Panc1 (cell line): Measurements from ENCODE around the gene INHA. TPM values are rescaled to one million over a fixed set of nuclear protein-coding genes. Genes with fewer than 3 reads are reported as not detected.

Source experiments
- ATAC-seq: fragments of 200-7000 bp; cut with Tn5 transposase; 2 replicates; pipeline ENCODE4 v1.9.1; 2020; ENCODE audit warnings: mild to moderate bottlenecking, moderate library complexity
- BruUV-seq: library from RNA; stranded (reverse); fragments of 400-500 nt; replicated peaks from 2 replicates; lab custom pipeline; 2021; lab: Mats Ljungman, UMichigan
- CTCF ChIA-PET: fragments of 300-600 bp; sonication (Branson Sonifier 250); formaldehyde crosslinking; loops from one replicate; lab custom pipeline; 2022; ENCODE audit warnings: antibody characterized with exemption; lab: Charles Lee
- POLR2A ChIA-PET: fragments of 300-600 bp; sonication (Branson Sonifier 250); formaldehyde crosslinking; loops from one replicate; lab custom pipeline; 2022; ENCODE audit warnings: antibody characterized with exemption; lab: Charles Lee
- DNase-seq: peaks from one replicate; pipeline ENCODE4 v3.0.0-alpha.2; 2010; ENCODE audit warnings: low read depth, low spot score
- H3K27ac ChIP-seq: 2 replicates; pipeline ENCODE4 v1.5.1; 2011; ENCODE audit warnings: mild to moderate bottlenecking, low read length, inconsistent platforms
- H3K27me3 ChIP-seq: fragments of 200-500 bp; sonication (Bioruptor generic); 2 replicates; pipeline ENCODE4 v1.6.0; 2014; ENCODE audit warnings: low read length, inconsistent platforms; ENCODE audit not compliant: control insufficient read depth, insufficient read depth
- H3K36me3 ChIP-seq: fragments of 200-500 bp; sonication (Bioruptor generic); 2 replicates; pipeline ENCODE4 v1.5.1; 2014; ENCODE audit warnings: inconsistent platforms, mild to moderate bottlenecking, low read length, moderate library complexity; ENCODE audit not compliant: control insufficient read depth, insufficient read depth
- H3K4me1 ChIP-seq: 2 replicates; pipeline ENCODE4 v1.5.1; 2011; ENCODE audit warnings: inconsistent platforms, mild to moderate bottlenecking, low read length, moderate library complexity; ENCODE audit not compliant: control insufficient read depth, insufficient read depth
- H3K4me3 ChIP-seq, 2 experiments: 2 replicates each; pipeline ENCODE4 v1.5.1; 2011 to 2012; ENCODE audit warnings: low read depth in 2 of 2, low read length in 2 of 2, mild to moderate bottlenecking in 2 of 2, inconsistent platforms in 1 of 2, moderate library complexity in 1 of 2
- H3K9me3 ChIP-seq: fragments of 200-500 bp; sonication (Bioruptor generic); 2 replicates; pipeline ENCODE4 v1.5.1; 2014; ENCODE audit warnings: low read depth, mild to moderate bottlenecking, inconsistent platforms, low read length, moderate library complexity; ENCODE audit not compliant: control insufficient read depth, insufficient read depth
- POLR2AphosphoS5 ChIP-seq: IDR thresholded peaks from 2 replicates; pipeline ENCODE4 v1.6.1; 2012; ENCODE audit warnings: mild to moderate bottlenecking, low read depth, low read length, moderate library complexity
- SIN3A ChIP-seq: IDR thresholded peaks from 2 replicates; pipeline ENCODE4 v1.6.1; 2012; ENCODE audit warnings: low read depth, mild to moderate bottlenecking, low read length, moderate library complexity, borderline replicate concordance; ENCODE audit not compliant: insufficient read depth
- TCF7L2 ChIP-seq: IDR thresholded peaks from 2 replicates; pipeline ENCODE4 v1.6.1; 2011; ENCODE audit warnings: mild to moderate bottlenecking, low read depth, low read length, inconsistent platforms
- in situ Hi-C: cut with HindIII; loops from 2 replicates; pipeline ENCODE4 v1.10.0; 2016; ENCODE audit warnings: low sequenced_read_pairs, low pct_unique_long_range_greater_than_20kb
- intact Hi-C: fragments of 100-400 bp; cut with micrococcal nuclease; formaldehyde crosslinking; loops from one replicate; pipeline ENCODE4 v1.10.0; 2022; ENCODE audit not compliant: unreplicated experiment
- total RNA-seq: library from RNA; stranded (reverse); gene quantifications from one replicate; pipeline ENCODE4 v1.2.1, GENCODE V29; 2021; ENCODE audit not compliant: unreplicated experiment
- TF ChIP-seq, protein P1 (sequence below), 2 experiments: IDR thresholded peaks; 2 replicates each; pipeline ENCODE4 v1.6.1; 2011 to 2012; ENCODE audit warnings: low read depth in 2 of 2, control low read depth in 1 of 2, low read length in 1 of 2, mild to moderate bottlenecking in 1 of 2, moderate library complexity in 1 of 2; ENCODE audit not compliant: insufficient read depth in 1 of 2
- TF ChIP-seq, protein P2 (sequence below): fragments of 450-650 bp; IDR thresholded peaks from 2 replicates; pipeline ENCODE4 v1.5.1; 2017; ENCODE audit warnings: mild to moderate bottlenecking

Gene INHA
- total RNA-seq, 1 experiment from 2014 or later, result 1.2 TPM

DNA sequence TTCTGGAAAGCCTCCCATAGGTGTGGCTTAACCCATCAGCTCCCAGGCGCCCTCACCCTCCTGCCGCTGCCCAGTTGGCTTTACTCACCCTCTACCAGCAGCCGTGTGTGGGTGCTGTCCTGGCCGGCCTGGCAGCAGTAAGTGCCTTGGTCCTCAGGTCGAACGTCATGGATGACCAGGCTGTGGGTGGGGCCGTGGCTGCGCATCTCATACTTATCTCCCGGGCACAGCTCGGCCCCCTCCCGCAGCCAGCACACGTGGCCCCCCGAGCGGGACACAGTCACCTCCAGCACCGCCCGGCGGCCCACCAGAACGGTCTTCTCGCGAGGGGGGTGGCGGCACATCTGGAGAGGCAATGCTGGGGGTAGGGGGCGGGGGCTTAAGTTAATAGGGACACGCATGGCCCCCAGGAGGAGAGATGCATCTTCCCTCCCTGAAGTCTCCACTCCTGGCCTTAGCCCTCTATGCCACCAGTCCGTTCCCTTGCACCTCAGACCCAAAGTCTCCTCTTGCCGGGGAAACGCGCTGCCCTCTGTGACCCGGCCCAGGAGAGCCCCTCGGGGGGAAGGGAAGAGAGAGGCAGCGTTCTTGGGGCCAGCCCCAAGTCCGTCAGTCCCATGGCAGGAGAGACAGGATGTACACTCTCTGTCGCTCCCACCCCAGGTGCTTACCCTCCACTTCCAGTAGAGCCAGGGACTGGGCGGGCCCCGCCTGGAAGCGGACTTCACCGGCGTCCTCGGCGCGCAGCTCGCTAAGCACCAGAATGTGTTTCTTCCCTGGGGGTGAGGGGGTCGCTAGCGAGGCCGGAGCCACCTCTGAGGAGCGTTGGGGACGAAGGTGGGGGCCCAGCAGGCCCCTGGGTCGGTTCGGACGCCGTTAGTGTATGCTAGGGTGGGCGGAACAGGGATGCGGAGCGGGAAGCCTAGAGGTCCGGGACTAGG is 20.4 kb upstream of the INHA start:
- ChIA-PET POLR2A (no interaction called here), CTCF (interaction anchor here (0.5 to 0.8 kb wide), 3 partner anchors 9 to 129 kb away, joined by 3 to 14 read pairs (median 3); no protein-coding TSS in a partner anchor)
- ATAC-seq (peak; percentile 43), DNase-seq (no peak)
- H3K4me3 ChIP-seq, result peak overlapping the region; percentile 51 to 64
- intact Hi-C loops (no loop called here), in situ Hi-C loops (no loop called here)
- H3K27ac ChIP-seq, result no peak overlapping the region
- TF ChIP-seq, protein P1, sequence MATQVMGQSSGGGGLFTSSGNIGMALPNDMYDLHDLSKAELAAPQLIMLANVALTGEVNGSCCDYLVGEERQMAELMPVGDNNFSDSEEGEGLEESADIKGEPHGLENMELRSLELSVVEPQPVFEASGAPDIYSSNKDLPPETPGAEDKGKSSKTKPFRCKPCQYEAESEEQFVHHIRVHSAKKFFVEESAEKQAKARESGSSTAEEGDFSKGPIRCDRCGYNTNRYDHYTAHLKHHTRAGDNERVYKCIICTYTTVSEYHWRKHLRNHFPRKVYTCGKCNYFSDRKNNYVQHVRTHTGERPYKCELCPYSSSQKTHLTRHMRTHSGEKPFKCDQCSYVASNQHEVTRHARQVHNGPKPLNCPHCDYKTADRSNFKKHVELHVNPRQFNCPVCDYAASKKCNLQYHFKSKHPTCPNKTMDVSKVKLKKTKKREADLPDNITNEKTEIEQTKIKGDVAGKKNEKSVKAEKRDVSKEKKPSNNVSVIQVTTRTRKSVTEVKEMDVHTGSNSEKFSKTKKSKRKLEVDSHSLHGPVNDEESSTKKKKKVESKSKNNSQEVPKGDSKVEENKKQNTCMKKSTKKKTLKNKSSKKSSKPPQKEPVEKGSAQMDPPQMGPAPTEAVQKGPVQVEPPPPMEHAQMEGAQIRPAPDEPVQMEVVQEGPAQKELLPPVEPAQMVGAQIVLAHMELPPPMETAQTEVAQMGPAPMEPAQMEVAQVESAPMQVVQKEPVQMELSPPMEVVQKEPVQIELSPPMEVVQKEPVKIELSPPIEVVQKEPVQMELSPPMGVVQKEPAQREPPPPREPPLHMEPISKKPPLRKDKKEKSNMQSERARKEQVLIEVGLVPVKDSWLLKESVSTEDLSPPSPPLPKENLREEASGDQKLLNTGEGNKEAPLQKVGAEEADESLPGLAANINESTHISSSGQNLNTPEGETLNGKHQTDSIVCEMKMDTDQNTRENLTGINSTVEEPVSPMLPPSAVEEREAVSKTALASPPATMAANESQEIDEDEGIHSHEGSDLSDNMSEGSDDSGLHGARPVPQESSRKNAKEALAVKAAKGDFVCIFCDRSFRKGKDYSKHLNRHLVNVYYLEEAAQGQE (IDR thresholded peaks at IDR 0.05; ENCODE audit: insufficient read depth in 1 of 2, low read depth in 2 of 2, low read length in 1 of 2), result no peak
- TF ChIP-seq SIN3A, result no peak
- TF ChIP-seq TCF7L2, result no peak
- TF ChIP-seq, protein P2, sequence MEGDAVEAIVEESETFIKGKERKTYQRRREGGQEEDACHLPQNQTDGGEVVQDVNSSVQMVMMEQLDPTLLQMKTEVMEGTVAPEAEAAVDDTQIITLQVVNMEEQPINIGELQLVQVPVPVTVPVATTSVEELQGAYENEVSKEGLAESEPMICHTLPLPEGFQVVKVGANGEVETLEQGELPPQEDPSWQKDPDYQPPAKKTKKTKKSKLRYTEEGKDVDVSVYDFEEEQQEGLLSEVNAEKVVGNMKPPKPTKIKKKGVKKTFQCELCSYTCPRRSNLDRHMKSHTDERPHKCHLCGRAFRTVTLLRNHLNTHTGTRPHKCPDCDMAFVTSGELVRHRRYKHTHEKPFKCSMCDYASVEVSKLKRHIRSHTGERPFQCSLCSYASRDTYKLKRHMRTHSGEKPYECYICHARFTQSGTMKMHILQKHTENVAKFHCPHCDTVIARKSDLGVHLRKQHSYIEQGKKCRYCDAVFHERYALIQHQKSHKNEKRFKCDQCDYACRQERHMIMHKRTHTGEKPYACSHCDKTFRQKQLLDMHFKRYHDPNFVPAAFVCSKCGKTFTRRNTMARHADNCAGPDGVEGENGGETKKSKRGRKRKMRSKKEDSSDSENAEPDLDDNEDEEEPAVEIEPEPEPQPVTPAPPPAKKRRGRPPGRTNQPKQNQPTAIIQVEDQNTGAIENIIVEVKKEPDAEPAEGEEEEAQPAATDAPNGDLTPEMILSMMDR, result no peak
- no peak for TF ChIP-seq POLR2AphosphoS5
- H3K27me3 ChIP-seq, result no peaks in the 10 kb centered on the region
- peaks cover 3% of the 10 kb centered on the region; the same call in 1 of the 2 replicates for H3K4me1 ChIP-seq
- BruUV-seq, result no TSS peak
- no peaks in the 10 kb centered on the region for H3K9me3 ChIP-seq
- no peaks in the 10 kb centered on the region for H3K36me3 ChIP-seq

DNA sequence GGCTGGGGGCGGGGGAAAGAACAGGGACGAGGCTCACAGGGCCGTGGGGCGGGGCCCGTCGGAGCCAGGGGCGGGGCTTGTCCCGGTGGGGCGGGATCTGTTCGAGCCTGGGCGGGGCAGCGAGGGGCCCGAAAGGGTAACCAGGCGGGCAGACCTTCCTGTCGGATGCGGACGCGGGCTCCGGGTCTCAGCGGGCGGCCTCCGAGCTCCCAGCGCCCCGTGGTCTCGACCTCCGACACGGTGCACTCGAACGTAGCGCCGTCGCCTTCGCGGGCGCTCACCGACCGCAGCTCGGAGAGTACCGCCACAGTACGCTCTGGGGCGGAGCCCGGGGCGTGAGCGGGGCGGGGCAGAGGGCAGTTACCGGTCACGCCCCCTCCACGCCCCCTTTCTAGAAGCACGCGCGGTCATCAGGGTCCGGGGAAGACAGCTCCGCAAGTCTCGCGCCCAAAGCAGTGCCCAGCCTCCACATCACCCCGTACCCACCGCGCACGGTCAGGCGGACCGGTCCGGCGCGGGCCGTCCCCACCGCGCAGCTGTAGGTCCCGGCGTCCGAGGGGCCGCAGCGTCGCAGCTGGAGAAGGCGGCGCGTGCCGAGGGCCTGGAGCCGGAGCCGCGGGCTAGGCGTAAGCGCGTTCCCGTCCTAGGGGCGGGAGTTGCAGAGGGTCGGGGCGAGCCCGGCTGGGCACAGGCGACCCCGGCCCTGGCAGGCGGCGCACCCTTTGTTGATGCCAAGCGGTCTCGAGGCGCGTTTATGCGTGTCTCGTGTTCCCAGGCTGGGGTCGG is 19.5 kb upstream of the INHA start:
- Histone ChIP-seq H3K4me3 (peak overlapping the region; percentile 51 to 64), H3K27ac (no peak overlapping the region), H3K36me3 (no peaks in the 10 kb centered on the region), H3K9me3 (no peaks in the 10 kb centered on the region), H3K27me3 (no peaks in the 10 kb centered on the region), H3K4me1 (peaks cover 3% of the 10 kb centered on the region; the same call in 1 of the 2 replicates)
- TF ChIP-seq, protein P1 (IDR thresholded peaks at IDR 0.05; ENCODE audit: insufficient read depth in 1 of 2, low read depth in 2 of 2, low read length in 1 of 2), result no peak
- TF ChIP-seq TCF7L2 (no peak), SIN3A (no peak), POLR2AphosphoS5 (no peak)
- TF ChIP-seq, protein P2, result no peak
- ChIA-PET CTCF (interaction anchor here (0.7 kb wide), 1 partner anchor 128 kb away, joined by 14 read pairs; no protein-coding TSS in a partner anchor), POLR2A (interaction anchor here (0.5 kb wide), 1 partner anchor 46 kb away, joined by 5 read pairs; no protein-coding TSS in a partner anchor)
- in situ Hi-C loops, result no loop called here
- DNase-seq, result no peak
- intact Hi-C loops, result no loop called here
- ATAC-seq, result peak; percentile 92
- BruUV-seq, result no TSS peak
